EL (cell line): ENCODE data around the gene ZNF469.
A peak's percentile ranks its signal among the peaks of the same experiment; 100 is the strongest.

ENCODE experiments used
- DNase-seq: peaks from one replicate; pipeline ENCODE4 v3.0.0-alpha.2; 2016

Gene ZNF469

GRCh38 chr16:88382491-88383400 lies at the start of gene ZNF469:
TSS of gene ZNF469 (plus strand) at chr16:88382959. CDS start at chr16:88427471, 44,512 bp downstream.
- DNase-seq, result peak; percentile 52

GRCh38 chr16:88333848-88334777 lies 48.6 kb upstream of the ZNF469 start:
- DNase-seq, result no peak

- no peak for DNase-seq
Observed at GRCh38 chr16:88334778-88335720, 47.7 kb upstream of the ZNF469 start.

- DNase-seq, result no peak
Observed at GRCh38 chr16:88337021-88337420, 45.7 kb upstream of the ZNF469 start.

GRCh38 chr16:88337538-88337937 lies 45.2 kb upstream of the ZNF469 start:
- no peak for DNase-seq

- no peak for DNase-seq
Observed at GRCh38 chr16:88338111-88338510, 44.6 kb upstream of the ZNF469 start.

GRCh38 chr16:88338896-88339295 lies 43.9 kb upstream of the ZNF469 start:
- DNase-seq, result no peak

- DNase-seq, result no peak
Observed at GRCh38 chr16:88339930-88340754, 42.6 kb upstream of the ZNF469 start.

- no peak for DNase-seq
Observed at GRCh38 chr16:88340755-88341150, 42.0 kb upstream of the ZNF469 start.

GRCh38 chr16:88341551-88342290 lies 41.0 kb upstream of the ZNF469 start:
- no peak for DNase-seq

GRCh38 chr16:88342491-88342890 lies 40.3 kb upstream of the ZNF469 start:
- DNase-seq, result no peak

- DNase-seq, result no peak
Observed at GRCh38 chr16:88343271-88343791, 39.4 kb upstream of the ZNF469 start.

- DNase-seq, result no peak
Observed at GRCh38 chr16:88344411-88345030, 38.2 kb upstream of the ZNF469 start.

GRCh38 chr16:88345031-88345720 lies 37.6 kb upstream of the ZNF469 start:
- no peak for DNase-seq

- DNase-seq, result no peak
Observed at GRCh38 chr16:88345721-88346560, 36.8 kb upstream of the ZNF469 start.

- no peak for DNase-seq
Observed at GRCh38 chr16:88346680-88347505, 35.9 kb upstream of the ZNF469 start.

- no peak for DNase-seq
Observed at GRCh38 chr16:88347656-88348376, 34.9 kb upstream of the ZNF469 start.
